HG03565 (cell line): ENCODE measurements around the gene OR4C3.
"Not testable (repeated sequence)": the region's sequence is repeated elsewhere in the genome, so short reads cannot be mapped to it uniquely, and the experiment has no call there.

Experiments used
- ATAC-seq: cut with Tn5 transposase; IDR thresholded peaks from one replicate; pipeline ENCODE4 v1.9.1; 2021; ENCODE audit warnings: mild to moderate bottlenecking, moderate library complexity; ENCODE audit not compliant: unreplicated experiment

OR4C3 gene

DNA sequence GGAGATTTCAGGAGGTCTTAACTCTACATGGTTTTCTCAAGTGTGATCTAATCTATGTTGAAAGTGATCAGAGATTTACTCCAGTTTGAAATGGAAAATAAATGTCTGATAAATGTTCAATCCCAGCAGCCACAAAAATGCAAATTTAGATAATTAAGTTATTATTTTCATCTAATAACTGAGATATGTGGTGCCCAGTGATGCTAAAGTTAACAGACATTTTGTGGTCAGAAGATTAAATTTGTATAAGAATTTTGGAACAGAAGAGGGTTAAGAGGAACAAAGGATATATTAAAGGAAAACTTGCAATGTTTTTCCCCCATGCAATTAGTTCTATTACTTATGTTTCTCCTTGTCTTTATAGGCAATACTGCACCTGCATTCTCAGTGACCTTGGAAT lies at the start of gene OR4C3:
Gene OR4C3, plus strand, starts transcription at position 301 of the 400 bp plus-strand sequence. CDS start 102 bp downstream, outside the sequence.
- not testable (repeated sequence) for ATAC-seq

DNA sequence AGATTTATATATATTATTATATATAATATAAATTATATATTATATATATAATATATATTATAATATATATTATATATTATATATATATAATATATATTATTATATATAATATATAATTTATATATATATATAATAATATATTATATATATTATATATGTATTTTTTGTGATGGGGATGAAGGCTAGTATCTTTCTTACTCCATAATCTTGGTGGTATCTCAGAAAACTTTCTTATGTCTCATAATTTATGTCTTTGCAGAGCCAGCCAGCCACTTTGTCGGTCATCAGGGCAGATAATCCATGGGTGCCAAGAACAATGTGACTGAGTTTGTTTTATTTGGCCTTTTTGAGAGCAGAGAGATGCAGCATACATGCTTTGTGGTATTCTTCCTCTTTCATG lies 18.8 kb upstream of the OR4C3 start, which contains the start of gene OR4S1:
Gene OR4S1, plus strand, starts transcription at position 301 of the 400 bp plus-strand sequence. Its CDS starts 0 bp downstream, at position 301.
- no peak for ATAC-seq

DNA sequence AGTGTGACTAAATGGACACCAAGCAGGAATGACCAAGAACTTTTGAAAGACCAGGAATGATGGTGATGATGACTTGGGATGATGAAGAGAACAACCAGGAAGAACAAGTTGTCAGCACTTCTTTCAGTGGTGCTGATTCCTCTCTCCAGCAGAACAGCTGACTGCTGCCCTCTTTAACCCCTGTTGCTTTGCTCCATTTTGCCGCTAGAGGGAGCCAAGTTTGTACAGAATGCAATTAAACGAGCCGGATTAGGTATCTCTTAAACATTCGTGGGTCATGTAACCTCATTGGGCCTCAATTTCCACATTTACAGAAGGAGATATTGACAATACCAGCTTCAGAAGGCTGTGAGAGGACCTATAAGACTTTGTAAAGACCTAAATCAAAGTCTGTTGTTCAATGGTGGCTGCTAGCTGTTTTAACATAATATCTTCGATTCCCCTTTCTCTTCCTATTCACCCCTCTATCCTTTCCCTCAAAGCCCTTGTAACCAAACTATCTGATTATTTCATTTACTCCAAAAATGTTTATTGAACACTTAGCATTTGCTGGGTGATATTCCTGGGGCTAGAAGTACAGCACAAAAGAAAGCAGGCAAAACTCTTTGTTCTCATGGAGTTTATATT lies 16.8 kb upstream of the OR4C3 start:
- peak; percentile 94 for ATAC-seq

DNA sequence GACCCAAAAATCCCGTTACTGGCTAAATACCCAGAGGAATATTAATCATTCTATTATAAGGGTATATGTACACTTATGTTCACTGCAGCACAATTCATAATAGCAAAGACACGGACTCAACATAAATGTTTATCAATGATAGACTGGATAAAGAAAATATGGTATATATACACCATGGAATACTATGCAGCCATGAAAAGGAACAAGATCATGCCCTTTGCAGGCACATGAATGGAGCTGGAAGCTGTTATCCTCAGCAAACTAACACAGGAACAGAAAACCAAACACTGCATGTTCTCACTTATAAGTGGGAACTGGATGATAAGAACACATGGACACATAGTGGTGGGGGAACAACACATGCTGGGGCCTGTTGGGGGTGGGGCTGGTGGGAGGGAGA lies 11.1 kb upstream of the OR4C3 start:
- not testable (repeated sequence) for ATAC-seq

DNA sequence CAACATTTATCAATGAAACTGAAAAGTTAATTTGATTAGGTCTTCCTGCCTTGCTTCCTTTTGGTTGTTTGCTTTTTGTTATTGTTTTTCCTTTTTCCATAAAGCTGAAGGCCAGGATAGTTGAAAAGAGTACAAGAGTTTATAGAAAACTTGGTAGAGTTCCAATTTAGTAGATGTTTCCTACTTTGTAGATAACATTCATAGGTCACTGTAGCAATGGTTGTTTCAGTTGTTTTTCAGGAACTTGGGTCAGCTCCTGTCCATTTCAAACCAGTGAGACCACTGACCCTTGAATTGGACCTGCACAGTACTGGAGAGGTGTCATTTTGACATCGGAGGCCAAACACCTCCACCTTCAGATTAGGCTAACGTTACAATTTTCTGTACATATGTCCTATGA lies 4.9 kb upstream of the OR4C3 start:
- ATAC-seq: not testable (repeated sequence)

DNA sequence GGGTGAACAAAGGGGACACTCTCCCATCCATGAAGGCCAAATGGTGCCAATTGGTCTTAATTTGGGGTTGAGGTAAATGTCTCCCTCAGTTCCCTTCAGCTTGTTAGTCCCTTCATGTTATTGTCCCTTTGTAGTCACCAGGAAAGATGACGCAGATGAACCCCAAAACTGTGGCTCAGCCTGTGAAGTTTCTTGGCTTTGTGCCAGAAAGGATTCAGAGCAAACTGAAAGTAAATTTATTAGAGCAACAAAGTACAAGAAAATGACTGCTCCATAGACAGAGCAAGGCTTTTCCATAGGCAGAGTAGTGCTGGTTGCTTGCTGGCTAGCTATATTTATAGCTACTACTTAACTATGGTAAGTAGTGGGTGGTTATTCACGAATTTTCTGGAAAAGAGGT lies 16.7 kb downstream of the OR4C3 start:
- no peak for ATAC-seq

DNA sequence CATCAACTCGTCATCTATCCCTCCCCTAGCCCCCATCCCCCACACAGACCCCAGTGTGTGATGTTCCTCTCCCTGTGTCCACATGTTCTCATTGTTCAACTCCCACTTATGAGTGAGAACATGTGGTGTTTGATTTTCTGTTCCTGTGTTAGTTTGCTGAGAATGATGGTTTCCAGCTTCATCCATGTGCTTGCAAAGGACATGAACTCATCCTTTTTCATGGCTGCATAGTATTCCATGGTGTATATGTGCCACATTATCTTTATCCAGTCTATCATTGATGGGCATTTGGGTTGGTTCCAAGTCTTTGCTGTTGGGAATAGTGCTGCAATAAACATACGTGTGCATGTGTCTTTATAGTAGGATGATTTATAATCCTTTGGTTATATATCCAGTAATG lies 17.8 kb downstream of the OR4C3 start:
- not testable (repeated sequence) for ATAC-seq

DNA sequence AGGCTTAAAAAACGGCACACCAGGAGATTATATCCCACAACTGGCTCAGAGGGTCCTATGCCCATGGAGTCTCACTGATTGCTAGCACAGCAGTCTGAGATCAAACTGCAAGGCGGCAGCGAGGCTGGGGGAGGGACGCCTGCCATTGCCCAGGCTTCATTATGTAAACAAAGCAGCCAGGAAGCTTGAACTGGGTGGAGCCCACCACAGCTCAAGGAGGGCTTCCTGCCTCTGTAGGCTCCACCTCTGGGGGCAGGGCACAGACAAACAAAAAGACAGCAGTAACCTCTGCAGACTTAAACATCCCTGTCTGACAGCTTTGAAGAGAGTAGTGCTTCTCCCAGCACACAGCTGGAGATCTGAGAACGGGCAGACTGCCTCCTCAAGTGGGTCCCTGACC lies 21.6 kb downstream of the OR4C3 start:
- not testable (repeated sequence) for ATAC-seq

DNA sequence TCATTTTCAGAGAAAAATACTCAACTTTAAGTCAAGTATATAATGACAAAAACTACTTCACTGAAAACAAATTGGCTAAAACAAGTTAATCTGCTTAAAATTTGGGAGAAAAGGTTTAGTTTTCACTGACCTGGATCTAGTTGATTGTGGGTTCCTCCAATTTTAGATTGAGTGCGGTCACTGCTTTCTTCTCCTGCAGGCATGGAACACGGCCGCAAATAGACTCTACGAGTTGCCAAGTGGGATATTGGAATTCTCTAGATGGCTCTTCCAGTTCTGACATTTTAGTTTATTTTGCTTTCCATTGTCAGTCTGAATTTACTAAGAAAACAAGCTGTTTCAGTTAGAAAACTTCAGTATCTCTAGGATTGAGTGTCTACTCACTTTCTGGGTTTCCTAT lies 29.3 kb downstream of the OR4C3 start:
- no peak for ATAC-seq

DNA sequence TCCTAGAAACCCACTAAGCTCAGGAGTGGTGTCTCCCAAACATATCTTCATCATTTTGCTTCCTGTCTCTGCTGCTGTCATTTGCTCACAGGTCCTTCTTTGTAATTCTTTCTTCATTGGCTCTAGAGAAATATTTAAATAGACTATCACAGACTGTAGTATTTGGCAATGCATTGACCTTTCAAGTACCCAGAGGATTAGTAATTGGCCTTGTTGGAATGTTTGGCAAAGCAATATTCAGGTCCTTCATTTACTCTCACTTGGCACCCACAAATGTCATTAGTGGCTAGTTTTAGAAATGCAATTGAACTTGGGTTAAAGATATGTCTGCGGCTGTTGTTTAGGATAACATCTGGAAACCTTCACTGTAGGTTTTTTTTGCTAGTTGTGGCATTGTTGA lies 30.0 kb downstream of the OR4C3 start:
- ATAC-seq: no peak

DNA sequence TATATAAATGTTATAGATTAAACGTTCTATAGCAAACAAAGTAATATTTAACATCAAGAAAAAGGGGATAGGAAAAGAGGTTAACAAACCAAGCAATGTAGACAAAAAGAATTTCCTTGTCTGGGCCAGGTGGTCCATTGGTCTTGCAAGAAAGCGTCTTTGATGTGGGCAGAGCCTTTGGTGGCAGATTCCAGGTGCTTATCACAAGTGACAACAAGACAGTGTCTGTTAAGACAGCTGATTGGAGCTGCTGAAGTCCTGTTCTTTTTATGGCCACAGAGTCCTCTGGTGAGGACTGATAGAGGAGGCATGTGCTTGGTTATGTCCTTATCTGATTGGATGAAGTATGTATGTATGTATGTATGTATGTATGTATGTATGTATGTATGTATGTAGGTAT lies 36.6 kb downstream of the OR4C3 start:
- ATAC-seq: not testable (repeated sequence)

DNA sequence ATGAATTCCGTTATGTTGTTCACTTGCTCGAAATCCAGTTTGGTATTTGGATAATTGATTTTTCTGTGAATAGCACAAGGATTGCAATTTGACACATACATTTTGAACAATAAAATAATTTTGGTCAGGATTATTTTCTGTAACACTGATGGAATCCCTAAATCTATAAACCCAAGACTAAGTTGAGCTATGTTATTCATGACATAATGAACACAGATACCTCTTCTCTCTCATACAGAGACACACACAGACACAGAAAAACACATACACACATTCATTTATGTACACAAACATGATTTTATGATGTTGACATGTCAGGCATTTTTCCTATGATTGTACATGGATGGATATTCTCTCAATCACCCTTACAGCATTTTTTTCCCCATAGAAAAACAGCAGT lies 41.6 kb downstream of the OR4C3 start, which contains the start of gene OR4C5:
Gene OR4C5, minus strand, starts transcription at position 101 of the 400 bp plus-strand sequence. Its CDS starts 0 bp downstream, at position 101.
- ATAC-seq: no peak
